ENCODE data around the gene PDCD4.

PDCD4 gene

GRCh38 chr10:110873951-110874350, 2.2 kb downstream of the PDCD4 start:
- no peak overlapping the region for H3K9ac ChIP-seq (ENCODE audit: low read length)
- H4K20me1 ChIP-seq (ENCODE audit: insufficient read depth, low read length), result no peaks in the 10 kb centered on the region
- H3K4me2 ChIP-seq (ENCODE audit: low read depth, low read length), result no peak overlapping the region
- peaks cover 27% of the 10 kb centered on the region for H3K79me2 ChIP-seq (ENCODE audit: low read length)
- no peak overlapping the region for H3K4me3 ChIP-seq (ENCODE audit: low read length)
- no peak overlapping the region for H3K27ac ChIP-seq (ENCODE audit: low read length)
- peaks cover 9% of the 10 kb centered on the region; the same call in 1 of the 2 replicates for H3F3A ChIP-seq (ENCODE audit: insufficient read depth, low read length)
- TF ChIP-seq CTCF (IDR thresholded peaks at IDR 0.05; ENCODE audit: low read length) (no peak), EZH2phosphoT487 (IDR thresholded peaks at IDR 0.05; ENCODE audit: low read length) (no peak), EZH2 (optimal IDR thresholded peaks at IDR 0.05; ENCODE audit: low read depth, low read length) (no peak)
- H3K36me3 ChIP-seq (replicated peaks; ENCODE audit: insufficient read depth, low read length), result no peaks in the 10 kb centered on the region; the same call in 1 of the 2 replicates
- no peak for DNase-seq
- H3K27me3 ChIP-seq (replicated peaks; ENCODE audit: insufficient read depth, low read length), result no peaks in the 10 kb centered on the region
- H3K4me1 ChIP-seq (ENCODE audit: low read length), result peaks cover 8% of the 10 kb centered on the region
- H3K9me2 ChIP-seq (replicated peaks; ENCODE audit: insufficient read depth, low read length), result no peaks in the 10 kb centered on the region
- H3K9me3 ChIP-seq (replicated peaks; ENCODE audit: insufficient read depth, low read length), result no peaks in the 10 kb centered on the region
- H2AFZ ChIP-seq (ENCODE audit: low read length), result no peak overlapping the region

GRCh38 chr10:110876000-110876399, 4.3 kb downstream of the PDCD4 start:
- no peak for TF ChIP-seq EZH2 (optimal IDR thresholded peaks at IDR 0.05; ENCODE audit: low read depth, low read length)
- no peak for TF ChIP-seq EZH2phosphoT487 (IDR thresholded peaks at IDR 0.05; ENCODE audit: low read length)
- no peak for TF ChIP-seq CTCF (IDR thresholded peaks at IDR 0.05; ENCODE audit: low read length)
- peaks cover 3% of the 10 kb centered on the region for H3K4me1 ChIP-seq (ENCODE audit: low read length)
- no peaks in the 10 kb centered on the region for H3K9me3 ChIP-seq (replicated peaks; ENCODE audit: insufficient read depth, low read length)
- H3K9me2 ChIP-seq (replicated peaks; ENCODE audit: insufficient read depth, low read length), result no peaks in the 10 kb centered on the region
- no peak overlapping the region for H3K27ac ChIP-seq (ENCODE audit: low read length)
- H4K20me1 ChIP-seq (ENCODE audit: insufficient read depth, low read length), result no peaks in the 10 kb centered on the region
- no peak overlapping the region for H2AFZ ChIP-seq (ENCODE audit: low read length)
- H3K4me2 ChIP-seq (ENCODE audit: low read depth, low read length), result no peak overlapping the region
- no peaks in the 10 kb centered on the region; the same call in 1 of the 2 replicates for H3K36me3 ChIP-seq (replicated peaks; ENCODE audit: insufficient read depth, low read length)
- no peaks in the 10 kb centered on the region for H3K27me3 ChIP-seq (replicated peaks; ENCODE audit: insufficient read depth, low read length)
- no peak overlapping the region for H3K4me3 ChIP-seq (ENCODE audit: low read length)
- H3K79me2 ChIP-seq (ENCODE audit: low read length), result peaks cover 27% of the 10 kb centered on the region
- peaks cover 9% of the 10 kb centered on the region; the same call in 1 of the 2 replicates for H3F3A ChIP-seq (ENCODE audit: insufficient read depth, low read length)
- DNase-seq, result no peak
- H3K9ac ChIP-seq (ENCODE audit: low read length), result no peak overlapping the region

- H3K27ac ChIP-seq (ENCODE audit: low read length), result no peak overlapping the region
- no peaks in the 10 kb centered on the region for H3K27me3 ChIP-seq (replicated peaks; ENCODE audit: insufficient read depth, low read length)
- H3K4me1 ChIP-seq (ENCODE audit: low read length), result no peaks in the 10 kb centered on the region
- DNase-seq, result no peak
- no peak overlapping the region for H2AFZ ChIP-seq (ENCODE audit: low read length)
- no peaks in the 10 kb centered on the region for H3K9me2 ChIP-seq (replicated peaks; ENCODE audit: insufficient read depth, low read length)
- H3K36me3 ChIP-seq (replicated peaks; ENCODE audit: insufficient read depth, low read length), result no peaks in the 10 kb centered on the region; the same call in 1 of the 2 replicates
- no peaks in the 10 kb centered on the region for H3K9me3 ChIP-seq (replicated peaks; ENCODE audit: insufficient read depth, low read length)
- H3F3A ChIP-seq (ENCODE audit: insufficient read depth, low read length), result peaks cover 6% of the 10 kb centered on the region; the same call in 1 of the 2 replicates
- H3K4me3 ChIP-seq (ENCODE audit: low read length), result no peak overlapping the region
- no peaks in the 10 kb centered on the region for H4K20me1 ChIP-seq (ENCODE audit: insufficient read depth, low read length)
- peaks cover 27% of the 10 kb centered on the region for H3K79me2 ChIP-seq (ENCODE audit: low read length)
- H3K4me2 ChIP-seq (ENCODE audit: low read depth, low read length), result no peak overlapping the region
- TF ChIP-seq EZH2phosphoT487 (IDR thresholded peaks at IDR 0.05; ENCODE audit: low read length) (no peak), EZH2 (optimal IDR thresholded peaks at IDR 0.05; ENCODE audit: low read depth, low read length) (no peak), CTCF (IDR thresholded peaks at IDR 0.05; ENCODE audit: low read length) (no peak)
- H3K9ac ChIP-seq (ENCODE audit: low read length), result no peak overlapping the region
Measured at GRCh38 chr10:110876788-110877187, 5.1 kb downstream of the PDCD4 start.

Measured in MM.1S (cell line).